ENCODE data around the gene HACD2.
"Not testable (repeated sequence)": the region's sequence is repeated elsewhere in the genome, so short reads cannot be mapped to it uniquely, and the experiment has no call there.

The HACD2 gene

GRCh38 chr3:123522320-123523022, 62.4 kb downstream of the HACD2 start:
- no peak for DNase-seq

DNA sequence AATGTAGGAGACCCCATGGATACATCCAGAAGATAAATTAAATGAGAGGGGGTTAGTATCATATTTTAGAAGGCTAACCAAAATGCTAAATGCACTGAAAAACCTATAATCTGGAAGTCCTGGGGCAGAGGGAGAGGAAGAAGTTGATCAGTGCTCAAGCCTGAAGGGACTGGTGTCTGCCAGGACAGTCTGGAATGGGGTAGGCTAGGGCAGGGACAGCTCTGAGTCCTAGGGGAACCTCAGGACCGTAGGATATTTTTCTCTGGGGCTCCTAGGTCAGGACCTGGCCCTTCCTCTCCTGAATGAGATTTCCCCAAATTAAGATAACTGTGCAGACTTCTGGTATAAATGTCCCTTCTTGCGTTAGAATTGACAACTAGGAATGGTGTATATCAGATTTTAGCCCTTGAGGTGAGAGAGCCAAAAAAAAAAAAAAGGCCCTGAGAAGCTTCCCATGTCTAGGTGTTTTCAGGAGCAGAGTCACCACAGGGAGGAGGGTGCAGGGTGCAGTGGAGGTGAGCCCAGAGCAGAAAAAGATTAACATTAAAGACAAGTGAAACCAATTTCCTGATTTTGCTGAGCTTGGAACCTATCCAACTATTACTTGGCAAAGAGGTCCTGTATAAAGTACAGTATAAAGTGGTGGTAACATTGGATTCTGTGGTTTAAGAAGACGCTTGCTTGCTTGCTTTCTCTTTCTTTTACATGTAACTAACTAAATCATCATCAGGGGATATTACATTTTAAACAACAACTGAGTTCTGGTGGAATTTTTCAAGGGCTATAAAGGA, 63.5 kb downstream of the HACD2 start:
- no peak for DNase-seq

DNA sequence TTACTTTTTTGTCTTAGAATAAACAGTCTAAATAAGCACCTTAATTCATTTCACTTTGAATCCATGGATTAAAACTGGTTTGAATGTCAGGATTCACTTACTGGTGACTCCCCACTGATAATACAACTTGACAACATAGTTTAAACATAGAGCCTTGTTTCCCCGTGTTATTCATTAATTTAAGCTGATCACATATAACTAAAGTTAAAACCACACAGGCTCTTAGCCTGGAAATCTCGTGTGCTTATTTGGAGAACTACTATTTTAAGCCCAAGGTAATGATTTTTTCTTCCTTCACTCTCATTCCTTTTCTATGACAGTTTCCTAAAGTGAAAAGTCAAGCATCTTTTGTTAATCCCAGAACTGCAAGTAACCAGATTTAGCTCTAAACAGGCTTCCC, 64.2 kb downstream of the HACD2 start:
- no peak for DNase-seq

GRCh38 chr3:123518892-123519485, 65.9 kb downstream of the HACD2 start:
- DNase-seq: no peak

GRCh38 chr3:123511726-123512125, 73.1 kb downstream of the HACD2 start:
- DNase-seq: no peak

GRCh38 chr3:123511084-123511483, 73.8 kb downstream of the HACD2 start:
- DNase-seq: no peak

- DNase-seq: no peak
Observed at GRCh38 chr3:123508178-123508577, 76.7 kb downstream of the HACD2 start.

GRCh38 chr3:123505820-123506219, 79.0 kb downstream of the HACD2 start:
- DNase-seq: no peak

DNA sequence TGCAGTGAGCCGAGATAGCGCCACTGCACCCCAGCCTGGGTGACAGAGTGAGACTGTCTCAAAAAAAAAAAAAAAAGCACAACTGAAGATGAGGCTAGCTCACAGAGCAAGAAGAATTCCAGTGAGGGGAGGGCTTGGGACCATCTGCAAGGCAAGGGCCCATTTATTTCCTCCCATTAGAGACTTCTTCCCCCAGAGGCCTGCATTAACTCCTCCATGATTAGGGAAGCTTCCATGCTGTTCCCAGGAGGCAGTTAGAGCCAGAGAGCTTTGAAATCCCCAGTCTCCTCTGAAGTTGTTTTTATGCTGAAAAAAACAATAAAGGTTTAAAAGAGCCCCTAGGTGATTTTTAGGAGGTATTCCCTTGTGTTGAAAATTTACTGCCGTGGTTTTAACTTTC, 81.7 kb downstream of the HACD2 start:
- no peak for DNase-seq

- no peak for DNase-seq
Observed at GRCh38 chr3:123499322-123499721, 85.5 kb downstream of the HACD2 start.

- no peak for DNase-seq
Observed at GRCh38 chr3:123498761-123499160, 86.1 kb downstream of the HACD2 start.

DNA sequence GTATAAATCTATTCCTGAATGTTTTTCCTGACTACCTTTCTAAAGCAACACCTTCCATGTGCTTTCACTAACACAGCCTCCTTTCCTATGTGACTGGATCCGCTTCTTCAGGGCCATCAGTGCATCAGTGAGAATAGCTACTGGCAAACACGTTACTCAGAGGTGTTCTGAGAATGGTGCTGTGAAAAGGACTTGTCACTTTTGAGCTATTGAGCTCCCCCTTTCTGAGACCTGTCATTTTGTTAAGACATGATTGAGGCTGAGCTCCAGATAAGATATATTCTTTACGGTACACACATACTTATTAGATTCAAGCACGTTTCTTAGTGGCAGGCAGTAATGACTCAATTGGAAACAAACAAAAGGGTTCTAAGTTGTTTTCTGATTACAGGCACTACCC, 90.9 kb downstream of the HACD2 start:
- no peak for DNase-seq

DNA sequence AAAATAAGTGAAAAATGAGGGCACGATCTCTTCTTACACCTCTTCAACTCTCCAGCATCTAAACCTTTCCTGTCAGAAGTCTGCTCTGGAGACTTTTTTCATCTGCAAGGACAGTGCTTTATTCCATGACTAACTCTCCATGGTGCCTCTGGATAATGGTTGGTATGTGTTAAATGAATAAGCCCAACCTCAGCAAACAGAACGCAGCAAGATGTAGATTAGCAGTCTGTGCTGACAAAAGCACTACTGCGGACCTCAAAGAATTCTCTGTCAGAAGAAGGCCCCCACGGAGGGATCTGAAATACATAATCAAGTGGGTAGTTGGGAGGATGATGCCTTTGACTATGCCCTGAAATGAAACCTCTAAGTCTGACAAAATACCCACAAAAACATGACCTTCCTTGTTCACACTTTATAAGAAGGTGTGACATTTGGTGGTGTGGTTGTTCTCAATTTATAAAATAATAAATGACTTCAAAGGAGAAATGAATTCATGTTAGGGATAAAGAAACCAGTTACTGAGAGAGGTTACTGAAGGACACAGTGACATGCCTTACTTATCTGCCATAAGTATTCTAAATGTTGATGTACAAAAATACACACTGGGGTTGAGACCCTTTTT, 92.8 kb downstream of the HACD2 start:
- DNase-seq: no peak

- DNase-seq: no peak
Observed at GRCh38 chr3:123489400-123490004, 95.4 kb downstream of the HACD2 start.

DNA sequence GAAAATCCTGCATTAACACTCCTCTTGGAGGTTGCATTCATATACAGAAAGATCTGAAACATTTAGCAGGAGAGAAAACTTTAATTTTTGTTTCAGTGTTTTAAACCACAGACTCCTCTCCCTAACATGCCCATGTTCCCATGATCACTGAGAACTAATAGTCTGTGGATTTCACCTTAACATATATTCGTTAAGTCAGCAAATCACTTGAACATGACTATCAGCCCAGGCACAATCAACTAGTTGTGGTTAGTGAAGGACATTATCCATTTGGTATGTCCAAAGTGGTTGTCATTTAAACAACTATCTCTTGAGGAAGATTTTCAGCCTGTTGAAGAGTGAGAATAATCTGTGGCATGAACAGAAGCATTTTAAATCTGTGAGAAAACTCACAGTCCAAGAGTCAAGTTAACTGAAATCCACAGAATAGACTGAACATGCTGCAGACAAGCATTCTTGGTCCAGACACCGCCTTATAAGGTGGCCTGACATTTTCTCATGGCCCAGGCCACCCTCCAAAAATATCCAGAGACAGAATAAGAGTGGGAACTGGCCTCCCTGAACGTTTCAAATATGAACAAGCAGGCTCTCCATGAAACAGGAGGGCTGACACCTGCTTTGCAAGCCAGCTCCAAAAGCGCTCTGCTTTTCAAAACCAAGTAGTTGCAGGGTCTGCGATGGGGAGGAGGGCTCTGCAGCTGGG, 96.1 kb downstream of the HACD2 start:
- DNase-seq: no peak

- not testable (repeated sequence) for DNase-seq
Observed at GRCh38 chr3:123487063-123487462, 97.8 kb downstream of the HACD2 start.

DNA sequence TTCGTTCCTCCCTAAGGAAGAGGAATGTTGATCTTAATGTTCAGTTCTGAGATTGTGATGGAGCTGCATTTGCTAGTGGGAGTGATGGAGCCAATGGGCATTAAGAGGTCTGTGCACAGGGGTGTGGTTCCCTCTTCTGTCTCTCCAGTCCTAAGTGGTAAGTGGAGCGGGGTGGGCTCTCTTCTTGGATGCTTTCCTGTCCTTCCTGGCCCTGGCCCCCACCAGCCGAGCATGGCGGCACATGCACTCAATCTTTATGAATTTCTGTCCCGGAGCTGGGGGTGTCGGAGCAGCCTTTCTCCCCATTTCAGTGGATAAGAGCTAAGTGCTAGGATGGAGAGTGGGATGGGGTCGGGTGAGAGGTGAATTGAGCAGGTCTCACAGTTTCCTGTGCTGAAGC, 98.4 kb downstream of the HACD2 start:
- DNase-seq: no peak

DNA sequence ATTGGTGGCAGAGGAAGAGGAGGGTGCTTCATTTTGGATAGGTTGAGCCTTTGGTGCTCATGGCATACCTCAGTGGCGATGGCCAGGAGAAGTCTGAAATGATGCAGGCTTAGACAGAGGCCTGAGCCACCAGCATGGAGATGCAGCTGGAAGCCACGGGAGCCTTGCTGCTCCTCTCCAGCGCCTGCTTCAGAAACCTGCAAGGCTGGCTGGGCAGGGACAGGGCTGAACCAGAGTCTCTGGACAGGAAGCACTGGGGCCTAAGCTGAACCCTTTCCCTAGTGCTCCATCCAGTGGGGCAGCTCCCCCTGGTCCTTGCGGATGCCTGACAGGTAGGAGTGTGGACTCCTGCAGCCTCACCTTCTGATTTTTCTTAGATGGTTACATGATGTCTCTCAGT, 99.3 kb downstream of the HACD2 start:
- no peak for DNase-seq

DNA sequence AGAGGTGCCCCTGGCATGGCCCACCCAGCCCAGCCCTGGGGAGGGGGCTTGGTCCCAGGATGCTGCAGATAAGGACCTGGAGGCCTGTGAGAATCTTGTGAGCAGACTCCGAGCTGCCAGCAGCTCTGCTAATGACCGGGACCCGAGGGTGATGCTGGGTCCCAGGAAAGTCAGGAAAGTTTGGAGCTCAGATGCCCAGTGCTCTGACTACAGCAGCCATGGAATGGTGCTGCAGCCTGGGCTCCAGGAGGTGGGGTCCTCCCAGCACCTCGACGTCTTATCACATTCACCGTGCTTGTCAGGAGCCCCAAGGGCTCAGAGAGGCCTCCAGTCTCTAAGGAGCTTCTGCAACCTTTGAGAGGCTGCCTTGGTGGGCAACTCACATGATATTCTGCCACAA, 101.7 kb downstream of the HACD2 start:
- no peak for DNase-seq

DNA sequence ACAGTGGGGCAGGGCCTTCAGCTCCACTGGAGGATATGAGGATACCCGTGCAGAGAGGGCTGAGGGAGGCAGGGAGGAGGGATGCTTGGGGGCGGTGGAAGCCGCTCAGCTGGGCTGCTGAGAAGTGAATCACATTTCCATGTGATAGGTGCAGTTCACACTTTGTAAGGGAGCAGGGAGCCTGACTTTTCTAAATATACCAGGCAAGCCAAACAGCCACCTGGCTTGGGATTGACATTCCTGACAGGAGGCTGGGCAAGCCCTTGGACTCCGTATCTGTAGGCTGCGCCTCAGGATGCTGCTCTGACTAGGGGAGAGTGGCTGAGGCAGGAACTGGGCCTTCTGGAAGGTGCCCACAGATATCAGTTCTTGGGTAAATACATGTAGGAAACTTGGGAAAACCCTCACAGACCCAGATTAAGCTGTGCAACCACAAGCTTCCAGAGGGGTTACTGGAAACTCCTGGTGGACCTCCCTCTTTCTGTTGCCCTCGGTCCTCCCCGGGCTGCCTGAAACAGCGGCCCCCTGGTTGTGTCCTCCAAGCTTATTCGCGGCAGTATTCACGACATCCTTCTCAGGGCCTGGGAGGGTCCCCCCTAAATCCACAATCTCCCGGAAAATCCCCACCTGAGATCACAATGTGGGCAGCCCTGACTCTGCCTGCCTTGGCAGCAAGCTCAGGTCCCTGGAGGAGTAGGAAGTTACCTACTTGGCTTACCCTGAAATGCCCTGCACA, 103.0 kb downstream of the HACD2 start:
- no peak for DNase-seq

DNA sequence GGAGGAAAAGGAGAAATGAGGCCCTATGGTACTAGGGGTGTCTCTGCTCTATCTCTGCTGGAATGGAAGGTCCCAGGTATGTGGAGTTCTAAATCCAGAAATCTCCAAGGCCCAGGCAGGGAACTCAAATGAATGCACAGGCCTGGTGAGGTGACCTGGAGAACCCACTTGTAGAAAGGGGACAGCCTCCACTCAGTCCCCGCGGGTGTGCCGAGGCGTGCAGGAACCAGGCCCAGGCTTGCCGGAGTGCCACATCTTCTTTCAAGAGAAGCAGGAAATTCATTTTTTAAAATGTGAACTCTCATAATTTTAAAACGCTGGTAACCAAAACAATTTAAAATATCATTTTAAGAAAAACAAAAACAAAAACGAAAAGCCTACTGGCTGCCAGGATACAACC, 103.8 kb downstream of the HACD2 start:
- no peak for DNase-seq

GRCh38 chr3:123480428-123480827, 104.4 kb downstream of the HACD2 start:
- no peak for DNase-seq

Measured in GF-D8 (cell line).